Ramos (cell line): ENCODE measurements around the gene APOA4.

Experiments
- in situ Hi-C: fragments of 300-500 bp; cut with MboI; formaldehyde crosslinking; loops from one replicate; pipeline ENCODE4 v1.14.3; 2022; ENCODE audit warnings: low sequenced_read_pairs; ENCODE audit not compliant: unreplicated experiment

Gene APOA4

GRCh38 chr11:116823031-116823843, at the start of gene APOA4:
APOA4 (minus strand) TSS chr11:116823304; CDS start chr11:116823191, 113 bp downstream.
- in situ Hi-C loops = no loop called here

- in situ Hi-C loops = loop anchor here (10.0 kb wide), 1 partner anchor 234 kb away; no protein-coding TSS in a partner anchor
Measured at GRCh38 chr11:116871248-116871647, 48.1 kb upstream of the APOA4 start.

GRCh38 chr11:116870054-116870453, 47.0 kb upstream of the APOA4 start:
- in situ Hi-C loops = loop anchor here (10.0 kb wide), 1 partner anchor 235 kb away; no protein-coding TSS in a partner anchor

- in situ Hi-C loops = loop anchor here (10.0 kb wide), 1 partner anchor 235 kb away; no protein-coding TSS in a partner anchor
Measured at GRCh38 chr11:116869610-116870009, 46.5 kb upstream of the APOA4 start.

- in situ Hi-C loops = no loop called here
Measured at GRCh38 chr11:116868066-116868465, 45.0 kb upstream of the APOA4 start.

- in situ Hi-C loops = no loop called here
Measured at GRCh38 chr11:116867619-116868018, 44.5 kb upstream of the APOA4 start.

- in situ Hi-C loops = no loop called here
Measured at GRCh38 chr11:116866804-116867455, 43.8 kb upstream of the APOA4 start.

GRCh38 chr11:116865696-116866095, 42.6 kb upstream of the APOA4 start:
- in situ Hi-C loops = no loop called here

- in situ Hi-C loops = no loop called here
Measured at GRCh38 chr11:116864531-116864930, 41.4 kb upstream of the APOA4 start.

GRCh38 chr11:116862951-116863350, 39.8 kb upstream of the APOA4 start:
- in situ Hi-C loops = no loop called here

- in situ Hi-C loops = no loop called here
Measured at GRCh38 chr11:116862185-116862584, 39.1 kb upstream of the APOA4 start.

GRCh38 chr11:116861539-116861938, 38.4 kb upstream of the APOA4 start:
- in situ Hi-C loops = no loop called here

GRCh38 chr11:116860303-116860702, 37.2 kb upstream of the APOA4 start:
- in situ Hi-C loops = no loop called here

- in situ Hi-C loops = no loop called here
Measured at GRCh38 chr11:116859175-116859574, 36.1 kb upstream of the APOA4 start.

GRCh38 chr11:116857936-116858335, 34.8 kb upstream of the APOA4 start:
- in situ Hi-C loops = no loop called here

GRCh38 chr11:116857316-116857715, 34.2 kb upstream of the APOA4 start:
- in situ Hi-C loops = no loop called here

GRCh38 chr11:116856423-116856822, 33.3 kb upstream of the APOA4 start:
- in situ Hi-C loops = no loop called here

GRCh38 chr11:116855413-116855812, 32.3 kb upstream of the APOA4 start:
- in situ Hi-C loops = no loop called here

GRCh38 chr11:116853461-116854073, 30.5 kb upstream of the APOA4 start:
- in situ Hi-C loops = no loop called here

- in situ Hi-C loops = no loop called here
Measured at GRCh38 chr11:116852261-116853031, 29.3 kb upstream of the APOA4 start.
